Thyroid gland (tissue), 4 donors: ENCODE data around the gene PARD3. TPM values are rescaled to one million over a fixed set of nuclear protein-coding genes. Genes with fewer than 3 reads are reported as not detected.

Experiments used
- DNase-seq, 2 donors: peaks; one replicate each; pipeline ENCODE4 v3.0.0-alpha.2; 2019
- H3K27ac ChIP-seq, 3 donors: fragments of 200-600 bp; sonication (generic); 1 replicate in 2 of 3; 2 replicates in 1 of 3; pipeline ENCODE4 v1.5.1; 2016 to 2019; ENCODE audit warnings: mild to moderate bottlenecking in 1 of 3, moderate library complexity in 1 of 3
- H3K27me3 ChIP-seq: fragments of 200-600 bp; sonication (generic); one replicate; pipeline ENCODE4 v1.5.1; 2019
- H3K36me3 ChIP-seq, 2 donors: fragments of 200-600 bp; sonication (generic); one replicate each; pipeline ENCODE4 v1.5.1; 2016 to 2019
- H3K4me1 ChIP-seq, 2 donors: fragments of 200-600 bp; sonication (generic); one replicate each; pipeline ENCODE4 v1.5.1; 2017 to 2019
- H3K4me3 ChIP-seq, 3 donors: fragments of 200-600 bp; sonication (generic); replicated peaks in 1 of 3; 1 replicate in 2 of 3; 2 replicates in 1 of 3; pipeline ENCODE4 v1.5.1; 2016; ENCODE audit warnings: mild to moderate bottlenecking in 1 of 3
- H3K9me3 ChIP-seq: fragments of 200-600 bp; sonication (generic); one replicate; pipeline ENCODE4 v1.5.1; 2017
- POLR2A ChIP-seq, 2 donors: fragments of 450-650 bp; IDR thresholded peaks; one replicate each; pipeline ENCODE4 v1.6.1; 2017; ENCODE audit warnings: antibody characterized with exemption in 2 of 2, mild to moderate bottlenecking in 2 of 2, moderate library complexity in 1 of 2
- WGBS, 2 donors: methylation state at CpG; one replicate each; pipeline ENCODE4 v1.1.5; 2017; 5-methylcytosine and 5-hydroxymethylcytosine counted together
- intact Hi-C: fragments of 100-400 bp; cut with DNase I; formaldehyde crosslinking; loops from one replicate; pipeline ENCODE4 v1.15.1; 2023
- total RNA-seq, 4 donors: library from RNA; depleted of rRNA; stranded (reverse); fragments of >200 nt; gene quantifications; one replicate each; pipeline ENCODE4 v1.2.3, GENCODE V29; 2016
- TF ChIP-seq, protein P1 (sequence below), 6 experiments: fragments of 200-600 bp in 3 of 6; fragments of 450-650 bp in 3 of 6; sonication (generic) in 3 of 6; IDR thresholded peaks; one replicate each; pipeline ENCODE4 v1.5.1; 2016 to 2019; ENCODE audit warnings: antibody characterized with exemption in 6 of 6, mild to moderate bottlenecking in 2 of 6, inconsistent platforms in 1 of 6, moderate library complexity in 1 of 6

Gene PARD3
- total RNA-seq, 4 donors from 2014 or later, result 48.6 to 88.4 (median 57.7) TPM

DNA sequence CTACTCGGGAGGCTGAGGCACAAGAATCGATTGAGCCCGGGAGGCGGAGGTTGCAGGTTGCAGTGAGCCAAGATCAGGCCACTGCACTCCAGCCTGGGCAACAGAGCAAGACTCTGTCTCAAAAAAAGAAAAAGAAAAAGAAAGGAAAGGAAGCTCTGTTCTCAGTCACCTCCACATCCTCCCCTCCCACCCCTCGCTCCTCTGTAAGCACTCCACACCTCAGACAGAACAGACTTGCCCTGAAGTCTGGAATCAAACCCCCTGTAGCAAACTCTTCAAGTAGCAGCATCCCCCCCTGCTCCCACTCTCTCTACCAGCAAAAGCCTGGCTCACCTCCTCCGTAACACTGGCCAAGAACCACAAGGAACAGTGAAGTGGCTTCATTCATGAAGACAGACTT lies 66.7 kb downstream of the PARD3 start:
- TF ChIP-seq POLR2A (IDR thresholded peaks at IDR 0.05), result no peak
- TF ChIP-seq, protein P1, sequence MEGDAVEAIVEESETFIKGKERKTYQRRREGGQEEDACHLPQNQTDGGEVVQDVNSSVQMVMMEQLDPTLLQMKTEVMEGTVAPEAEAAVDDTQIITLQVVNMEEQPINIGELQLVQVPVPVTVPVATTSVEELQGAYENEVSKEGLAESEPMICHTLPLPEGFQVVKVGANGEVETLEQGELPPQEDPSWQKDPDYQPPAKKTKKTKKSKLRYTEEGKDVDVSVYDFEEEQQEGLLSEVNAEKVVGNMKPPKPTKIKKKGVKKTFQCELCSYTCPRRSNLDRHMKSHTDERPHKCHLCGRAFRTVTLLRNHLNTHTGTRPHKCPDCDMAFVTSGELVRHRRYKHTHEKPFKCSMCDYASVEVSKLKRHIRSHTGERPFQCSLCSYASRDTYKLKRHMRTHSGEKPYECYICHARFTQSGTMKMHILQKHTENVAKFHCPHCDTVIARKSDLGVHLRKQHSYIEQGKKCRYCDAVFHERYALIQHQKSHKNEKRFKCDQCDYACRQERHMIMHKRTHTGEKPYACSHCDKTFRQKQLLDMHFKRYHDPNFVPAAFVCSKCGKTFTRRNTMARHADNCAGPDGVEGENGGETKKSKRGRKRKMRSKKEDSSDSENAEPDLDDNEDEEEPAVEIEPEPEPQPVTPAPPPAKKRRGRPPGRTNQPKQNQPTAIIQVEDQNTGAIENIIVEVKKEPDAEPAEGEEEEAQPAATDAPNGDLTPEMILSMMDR (IDR thresholded peaks at IDR 0.05), result no peak
- WGBS, 2 donors, result 96 to 98% methylated on average over 6 of the region's 6 CpGs
- H3K27me3 ChIP-seq, result no peaks in the 10 kb centered on the region
- no peak overlapping the region for H3K27ac ChIP-seq
- intact Hi-C loops, result no loop called here
- no peaks in the 10 kb centered on the region for H3K36me3 ChIP-seq
- H3K4me3 ChIP-seq, result no peak overlapping the region
- no peak for DNase-seq
- H3K9me3 ChIP-seq, result no peaks in the 10 kb centered on the region
- H3K4me1 ChIP-seq, result peaks cover 17 to 24% of the 10 kb centered on the region in 2 donors

DNA sequence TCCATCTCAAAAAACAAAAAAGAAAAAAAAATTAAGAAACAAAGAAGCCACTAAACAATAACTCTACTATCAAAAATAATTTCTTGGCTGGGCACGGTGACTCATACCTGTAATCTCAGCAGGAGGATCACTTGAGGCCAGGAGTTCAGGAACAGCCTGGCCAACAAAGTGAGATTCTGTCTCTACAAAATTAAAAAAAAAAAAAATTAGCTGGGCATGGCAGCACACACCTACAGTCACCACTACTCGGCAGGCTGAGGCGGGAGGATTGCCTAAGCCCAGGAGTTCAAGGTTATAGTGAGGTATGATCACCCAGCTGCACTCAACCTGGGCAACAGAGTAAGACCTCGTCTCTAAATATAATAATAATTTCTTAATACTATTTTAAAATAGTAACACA lies 69.0 kb downstream of the PARD3 start:
- 98 to 99% methylated on average over 4 of the region's 4 CpGs for WGBS, 2 donors
- H3K27ac ChIP-seq, result no peak overlapping the region
- H3K36me3 ChIP-seq, result no peaks in the 10 kb centered on the region
- peaks cover 11 to 15% of the 10 kb centered on the region in 2 donors for H3K4me1 ChIP-seq
- no peaks in the 10 kb centered on the region for H3K9me3 ChIP-seq
- TF ChIP-seq, protein P1 (IDR thresholded peaks at IDR 0.05), result no peak
- DNase-seq, result no peak
- intact Hi-C loops, result no loop called here
- H3K27me3 ChIP-seq, result no peaks in the 10 kb centered on the region
- H3K4me3 ChIP-seq, result no peak overlapping the region

DNA sequence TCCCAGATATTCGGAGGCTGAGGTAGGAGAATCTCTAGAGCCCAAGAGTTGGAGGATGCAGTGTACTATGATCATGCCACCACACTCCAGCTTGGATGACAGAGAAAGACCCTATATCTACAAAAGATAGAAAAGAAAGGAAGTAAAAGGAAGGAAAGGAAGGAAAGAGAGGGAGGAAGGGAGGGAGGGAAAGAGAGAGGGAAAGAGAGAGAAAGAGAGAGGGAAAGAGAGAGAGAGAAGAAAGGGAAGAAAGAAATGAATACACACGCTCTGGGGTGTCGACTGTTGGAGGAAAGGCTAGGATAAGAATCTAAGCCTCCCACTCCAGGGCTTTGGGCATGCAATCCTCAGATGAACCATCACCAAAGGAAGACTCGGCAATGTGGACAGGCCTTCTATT lies 69.9 kb downstream of the PARD3 start:
- DNase-seq, result no peak
- Histone ChIP-seq H3K36me3 (no peaks in the 10 kb centered on the region), H3K4me1 (peaks cover 12 to 19% of the 10 kb centered on the region in 2 donors), H3K4me3 (no peak overlapping the region), H3K9me3 (no peaks in the 10 kb centered on the region), H3K27me3 (no peaks in the 10 kb centered on the region), H3K27ac (no peak overlapping the region)
- 90 to 96% methylated on average over 4 of the region's 4 CpGs for WGBS, 2 donors
- intact Hi-C loops, result no loop called here
- no peak for TF ChIP-seq POLR2A (IDR thresholded peaks at IDR 0.05)
- TF ChIP-seq, protein P1 (IDR thresholded peaks at IDR 0.05), result no peak

DNA sequence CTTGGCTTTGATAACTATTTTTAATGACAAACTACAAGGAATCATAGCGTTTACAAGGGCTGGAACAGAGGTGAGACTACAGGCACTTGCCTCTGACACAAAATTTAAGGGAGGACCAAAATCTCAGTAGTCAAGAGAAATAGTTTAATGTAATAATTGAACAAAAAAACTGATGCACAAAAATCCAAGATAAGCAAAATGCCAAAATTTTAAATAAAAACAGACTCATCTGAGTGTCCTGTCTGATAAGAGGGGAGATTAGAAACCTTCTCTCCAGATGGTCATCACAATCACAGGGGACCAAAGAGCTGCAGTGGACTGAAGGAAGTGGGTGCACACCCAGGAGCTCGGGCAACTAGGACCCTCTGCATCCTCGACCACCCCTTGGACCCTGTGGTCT lies 70.5 kb downstream of the PARD3 start:
- TF ChIP-seq, protein P1 (IDR thresholded peaks at IDR 0.05), result no peak
- no peak for TF ChIP-seq POLR2A (IDR thresholded peaks at IDR 0.05)
- no peaks in the 10 kb centered on the region for H3K9me3 ChIP-seq
- peaks cover 19 to 26% of the 10 kb centered on the region in 2 donors for H3K4me1 ChIP-seq
- H3K4me3 ChIP-seq, result no peak overlapping the region
- H3K27me3 ChIP-seq, result no peaks in the 10 kb centered on the region
- 91 to 92% methylated on average over 3 of the region's 3 CpGs for WGBS, 2 donors
- no peak for DNase-seq
- intact Hi-C loops, result no loop called here
- H3K36me3 ChIP-seq, result no peaks in the 10 kb centered on the region
- no peak overlapping the region for H3K27ac ChIP-seq

DNA sequence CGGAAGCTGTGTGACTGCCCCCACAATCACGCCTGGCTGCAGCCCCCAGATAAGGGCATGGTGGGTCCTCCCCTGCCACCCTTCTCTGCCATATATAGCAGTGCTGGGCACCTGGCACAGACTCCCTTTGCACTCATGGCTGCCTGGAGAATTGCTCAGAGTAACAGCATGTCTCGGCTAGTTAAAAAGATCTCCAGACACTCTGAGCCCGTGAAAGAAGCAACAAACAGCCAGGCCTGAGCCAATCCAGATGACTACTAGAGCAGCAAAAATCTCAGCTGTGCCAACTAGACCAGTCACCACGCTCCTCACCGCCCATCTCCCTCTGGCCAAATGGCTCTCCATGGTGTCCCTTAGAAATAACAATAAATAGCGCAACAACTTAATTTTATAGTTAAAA lies 71.3 kb downstream of the PARD3 start:
- Histone ChIP-seq H3K27me3 (no peaks in the 10 kb centered on the region), H3K4me1 (peaks cover 22 to 29% of the 10 kb centered on the region in 2 donors), H3K9me3 (no peaks in the 10 kb centered on the region), H3K27ac (peak overlapping the region in 1 of 3 donors; percentile 51), H3K36me3 (no peaks in the 10 kb centered on the region), H3K4me3 (no peak overlapping the region)
- intact Hi-C loops, result no loop called here
- peak; percentile 78 to 82 for DNase-seq
- TF ChIP-seq, protein P1 (IDR thresholded peaks at IDR 0.05), result no peak
- TF ChIP-seq POLR2A (IDR thresholded peaks at IDR 0.05), result peak in 1 of 2 donors; percentile 15
- 24 to 36% methylated on average over 6 to 7 of the region's 7 CpGs for WGBS, 2 donors
